Measurements from ENCODE around the gene OSBPL7.
A peak's percentile ranks its signal among the peaks of the same experiment; 100 is the strongest.

OSBPL7 gene

DNA sequence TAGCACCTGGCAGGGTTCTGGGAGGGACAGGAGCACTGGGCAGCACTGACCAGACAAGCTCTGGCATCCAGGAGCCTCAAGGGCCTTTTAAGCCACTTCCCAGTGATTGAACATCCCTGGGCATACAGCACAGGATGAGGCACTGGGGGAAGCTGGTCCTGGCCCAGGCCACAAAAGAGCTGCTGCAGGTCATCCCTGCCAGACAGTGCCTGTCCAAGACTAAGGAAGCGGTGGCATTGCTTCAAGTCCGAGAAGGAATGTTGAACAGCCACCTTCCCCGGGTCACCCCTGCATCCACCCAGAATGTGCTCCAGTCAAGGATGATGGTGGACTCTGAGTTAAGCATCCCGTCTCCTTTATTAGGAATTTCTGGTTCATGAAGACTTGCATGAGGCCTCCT lies 1.2 kb upstream of the OSBPL7 start:
- DNase-seq, result no peak

DNA sequence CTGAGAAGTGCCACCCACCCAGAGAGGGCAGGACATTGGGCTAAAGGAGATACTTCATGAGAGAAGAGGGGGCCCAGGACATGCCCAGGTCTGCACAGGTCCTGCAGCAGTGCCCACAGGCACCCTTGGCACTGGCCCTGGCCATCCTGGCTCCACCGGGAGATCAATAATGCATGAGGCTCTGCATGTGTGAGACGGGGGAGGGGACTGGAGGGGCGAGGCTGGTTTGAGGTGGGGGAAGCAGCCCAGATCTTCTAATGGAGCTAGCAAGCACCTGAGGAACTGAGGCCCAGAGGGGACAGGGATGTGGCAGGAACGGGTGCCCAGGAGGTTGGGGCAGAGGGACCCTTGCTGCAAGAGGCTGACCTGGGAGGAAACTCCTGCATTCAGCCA lies 567 bp downstream of the OSBPL7 start:
- no peak for DNase-seq

- DNase-seq, result no peak
Observed at GRCh38 chr17:47820033-47820789, 1.4 kb downstream of the OSBPL7 start.

DNA sequence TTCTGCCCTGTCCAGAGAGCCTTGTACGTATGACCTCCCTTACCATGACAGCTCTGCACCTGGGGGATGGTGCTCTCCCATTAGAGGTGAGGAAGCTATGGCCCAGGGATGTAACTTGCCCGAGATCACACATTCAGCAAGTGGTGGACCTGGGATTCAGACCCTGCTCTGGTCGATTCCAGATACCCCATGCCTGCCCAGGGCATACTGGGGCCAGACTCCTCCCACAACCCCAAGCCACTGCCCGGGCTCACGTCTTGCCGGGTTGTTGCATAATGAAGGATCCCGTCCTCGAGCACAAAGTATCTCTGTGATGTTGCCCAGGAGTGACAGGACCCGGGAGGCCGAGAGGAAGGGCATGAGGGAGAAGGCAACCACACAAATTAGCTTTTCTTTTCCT lies 2.1 kb downstream of the OSBPL7 start:
- DNase-seq, result no peak

- DNase-seq, result no peak
Observed at GRCh38 chr17:47818002-47818695, 3.4 kb downstream of the OSBPL7 start.

DNA sequence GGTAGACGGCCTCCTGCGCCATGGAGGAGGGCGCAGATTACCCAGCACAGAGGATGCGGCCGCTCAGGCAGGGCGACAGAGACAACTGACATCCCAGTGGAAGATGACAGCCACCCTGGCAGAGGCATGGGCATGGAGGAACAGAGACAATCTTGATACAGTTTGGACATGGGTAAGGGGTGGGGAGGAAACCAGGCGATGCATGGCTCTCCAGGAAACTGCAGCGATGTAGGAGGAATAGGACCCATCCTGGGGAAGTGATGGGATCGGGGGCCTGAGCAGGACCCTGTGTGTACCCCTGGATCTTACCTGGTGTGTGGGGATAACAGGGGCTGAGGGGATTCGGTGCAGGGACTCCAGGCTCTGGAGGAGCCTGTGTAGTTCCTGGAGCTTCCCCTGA lies 4.6 kb downstream of the OSBPL7 start:
- DNase-seq, result no peak

GRCh38 chr17:47816111-47816735 lies 5.4 kb downstream of the OSBPL7 start:
- no peak for DNase-seq

DNA sequence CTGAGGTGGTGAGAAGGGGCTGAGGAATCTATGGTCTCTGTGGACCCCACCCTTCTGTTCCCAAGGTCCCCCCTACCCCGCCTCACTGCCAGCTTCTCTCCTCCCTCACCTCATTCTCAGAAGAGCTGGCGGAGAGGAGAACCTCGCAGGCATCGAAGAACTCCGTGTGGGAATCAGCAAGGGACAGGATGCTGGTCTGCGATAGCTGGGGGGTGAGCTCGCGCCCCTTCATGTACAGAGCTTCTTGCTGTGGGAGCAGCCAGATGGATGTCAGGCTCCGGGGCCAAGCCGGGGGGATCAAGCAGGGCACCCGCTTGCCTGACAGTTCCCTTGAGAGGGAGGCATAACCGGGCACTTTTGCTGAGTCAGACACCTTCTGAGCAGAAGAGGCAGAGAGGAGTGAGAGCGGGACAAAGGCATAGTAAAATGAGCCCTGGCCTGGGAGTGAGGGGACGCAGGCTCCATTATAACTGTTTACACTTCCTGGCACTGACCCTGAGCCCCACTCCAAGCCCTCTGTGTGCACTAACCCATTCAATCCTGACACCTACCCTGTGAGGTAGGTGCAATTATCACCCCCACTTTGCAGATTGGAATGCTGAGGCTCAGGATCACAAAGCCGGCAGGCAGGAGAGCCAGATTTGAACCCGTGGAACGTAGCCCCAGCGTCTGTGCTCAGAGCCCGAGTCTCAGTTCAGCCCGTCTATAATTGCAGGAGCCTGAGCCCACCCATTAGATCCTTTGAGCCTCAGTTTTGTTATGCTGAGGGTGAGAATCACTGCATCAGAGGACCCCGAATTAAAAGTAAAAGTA lies 6.3 kb downstream of the OSBPL7 start:
- DNase-seq, result no peak

DNA sequence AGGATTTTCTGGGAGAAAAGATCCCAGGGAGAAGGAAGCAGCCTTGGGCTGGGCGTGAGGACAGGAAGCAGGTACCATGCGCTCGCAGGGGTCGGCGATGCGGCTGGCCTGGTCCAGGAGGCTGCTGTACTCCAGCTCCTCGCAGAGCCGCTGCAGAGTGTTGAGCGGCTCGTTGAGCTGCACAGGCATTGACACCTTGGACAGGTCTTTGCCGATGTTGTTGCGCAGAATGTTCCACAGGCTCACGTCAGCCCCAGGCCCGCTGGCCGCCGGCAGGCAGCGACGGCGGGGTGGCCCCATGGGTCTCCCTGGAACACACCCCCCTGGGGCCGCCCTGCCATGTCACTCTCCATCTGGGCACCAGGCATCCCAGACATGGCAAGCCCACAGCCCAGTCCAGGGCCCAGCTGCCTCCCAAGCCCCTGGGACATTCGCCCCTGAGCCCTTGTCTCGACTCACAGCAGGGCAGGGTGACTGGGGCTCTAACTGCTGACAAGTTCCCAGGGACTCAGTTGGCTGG lies 8.0 kb downstream of the OSBPL7 start:
- DNase-seq, result no peak

DNA sequence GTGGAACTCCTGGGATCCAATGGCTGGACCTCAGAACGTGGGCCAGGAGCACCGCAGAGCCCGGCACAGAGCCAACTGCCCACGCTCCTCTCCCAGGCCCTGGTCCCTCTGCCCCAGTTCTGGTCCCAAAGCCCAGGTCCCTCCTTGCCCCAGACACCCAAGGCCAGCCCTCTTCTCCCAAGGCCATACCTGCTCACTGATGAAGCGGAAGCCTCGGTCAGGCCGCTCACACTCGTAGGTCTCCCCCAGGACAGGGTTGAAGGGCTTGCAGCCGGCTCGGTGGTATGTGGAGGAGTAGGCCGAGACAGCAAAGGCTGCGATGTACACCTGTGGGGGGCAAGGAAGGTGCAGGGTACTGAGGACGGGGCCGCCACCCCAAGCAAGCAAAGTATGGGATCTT lies 8.5 kb downstream of the OSBPL7 start:
- DNase-seq, result no peak

DNA sequence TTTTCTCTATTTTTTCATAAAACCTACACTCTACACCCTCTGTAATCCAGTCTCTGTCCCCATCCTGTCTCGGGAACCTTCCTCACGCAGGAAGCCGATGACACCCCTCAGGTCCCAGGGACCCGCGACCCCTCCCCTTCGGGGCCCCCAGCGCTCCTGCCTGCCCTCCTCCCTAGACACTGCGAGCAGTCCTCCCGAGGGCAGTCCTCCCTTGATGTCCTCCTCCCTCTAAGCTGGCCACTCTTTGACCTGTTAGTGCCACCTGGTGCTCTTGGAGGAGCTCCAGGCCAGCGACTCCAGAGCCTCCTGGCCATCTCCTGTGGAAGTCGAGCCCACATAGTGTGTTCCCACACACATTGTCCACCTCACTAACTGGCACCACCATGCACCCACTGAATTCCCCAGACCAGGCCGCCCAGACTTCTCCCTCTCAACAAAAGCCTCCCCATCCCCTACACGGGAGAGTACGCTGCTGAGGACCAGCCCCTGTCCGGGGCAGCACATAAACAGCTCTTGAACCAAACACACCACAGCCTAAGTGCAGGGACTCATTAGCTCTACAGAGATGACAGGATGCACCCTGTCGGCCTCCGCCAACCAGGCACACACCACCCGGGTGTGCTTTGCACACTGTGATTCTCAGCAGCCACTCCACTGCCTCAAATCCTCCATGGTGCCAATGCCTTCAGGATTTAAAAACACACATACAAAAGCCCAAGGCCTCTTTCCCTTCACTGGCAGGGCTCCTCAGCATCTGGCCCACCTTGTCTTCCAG lies 9.3 kb downstream of the OSBPL7 start:
- no peak for DNase-seq

- no peak for DNase-seq
Observed at GRCh38 chr17:47811709-47812108, 9.9 kb downstream of the OSBPL7 start.

DNA sequence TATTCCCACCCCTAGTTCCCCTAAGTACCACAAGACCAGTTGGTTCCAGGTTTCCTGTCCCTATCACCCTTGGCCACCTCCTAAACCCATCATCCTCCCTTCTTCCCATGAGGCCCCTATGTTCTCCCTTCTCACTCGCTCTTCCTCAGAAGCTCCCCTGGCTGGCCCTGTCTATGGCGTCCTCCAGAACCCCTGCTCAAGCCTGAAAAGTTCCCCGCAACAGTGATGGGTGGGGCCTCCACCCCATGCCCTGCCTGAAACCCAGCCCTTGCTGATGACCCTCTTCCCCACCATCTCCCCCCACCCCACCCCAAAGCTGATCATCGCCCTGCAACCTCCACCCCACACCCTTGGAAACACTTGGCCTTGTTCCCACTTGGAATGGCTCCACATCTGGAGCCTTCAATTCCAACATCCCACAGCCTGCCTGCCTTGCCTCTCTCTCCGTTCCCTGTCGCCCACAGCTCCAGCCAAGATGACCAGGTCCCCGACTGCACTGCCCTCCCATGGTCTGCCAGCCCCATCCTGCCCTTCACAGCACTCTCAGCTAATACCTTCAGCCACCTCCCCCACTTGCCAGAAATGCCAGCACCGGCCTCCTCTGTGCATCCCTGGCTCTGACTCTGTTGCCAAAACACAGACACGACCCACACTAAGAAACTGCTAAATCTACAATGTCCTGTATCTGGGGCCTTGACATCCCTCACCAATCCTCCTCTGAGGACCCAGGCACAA lies 10.5 kb downstream of the OSBPL7 start:
- DNase-seq, result no peak

GRCh38 chr17:47810200-47810821 lies 11.3 kb downstream of the OSBPL7 start:
- DNase-seq, result peak; percentile 52

- DNase-seq, result no peak
Observed at GRCh38 chr17:47808830-47809480, 12.6 kb downstream of the OSBPL7 start.

- no peak for DNase-seq
Observed at GRCh38 chr17:47808036-47808829, 13.4 kb downstream of the OSBPL7 start.

DNA sequence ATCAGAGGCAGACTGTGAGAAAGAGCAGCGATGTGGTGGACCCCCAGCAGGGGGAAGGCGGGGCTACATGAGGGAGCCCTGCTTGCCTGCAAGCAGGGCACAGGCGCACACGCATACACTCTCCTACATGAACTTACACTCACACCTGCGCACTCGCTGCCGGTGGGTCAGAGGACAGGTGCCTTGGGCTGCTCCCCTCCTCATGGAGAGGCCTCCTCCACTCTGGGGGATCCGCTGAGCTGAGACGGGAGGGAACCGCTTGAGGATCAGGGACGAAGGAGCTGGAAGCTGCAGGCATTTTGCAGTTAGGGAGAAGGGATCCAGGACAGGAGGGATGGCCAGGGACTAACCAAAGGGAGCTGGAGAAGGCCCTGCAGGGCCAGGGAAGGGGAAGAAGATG lies 14.2 kb downstream of the OSBPL7 start:
- no peak for DNase-seq

GRCh38 chr17:47806913-47807255 lies 14.7 kb downstream of the OSBPL7 start:
- DNase-seq, result no peak

DNA sequence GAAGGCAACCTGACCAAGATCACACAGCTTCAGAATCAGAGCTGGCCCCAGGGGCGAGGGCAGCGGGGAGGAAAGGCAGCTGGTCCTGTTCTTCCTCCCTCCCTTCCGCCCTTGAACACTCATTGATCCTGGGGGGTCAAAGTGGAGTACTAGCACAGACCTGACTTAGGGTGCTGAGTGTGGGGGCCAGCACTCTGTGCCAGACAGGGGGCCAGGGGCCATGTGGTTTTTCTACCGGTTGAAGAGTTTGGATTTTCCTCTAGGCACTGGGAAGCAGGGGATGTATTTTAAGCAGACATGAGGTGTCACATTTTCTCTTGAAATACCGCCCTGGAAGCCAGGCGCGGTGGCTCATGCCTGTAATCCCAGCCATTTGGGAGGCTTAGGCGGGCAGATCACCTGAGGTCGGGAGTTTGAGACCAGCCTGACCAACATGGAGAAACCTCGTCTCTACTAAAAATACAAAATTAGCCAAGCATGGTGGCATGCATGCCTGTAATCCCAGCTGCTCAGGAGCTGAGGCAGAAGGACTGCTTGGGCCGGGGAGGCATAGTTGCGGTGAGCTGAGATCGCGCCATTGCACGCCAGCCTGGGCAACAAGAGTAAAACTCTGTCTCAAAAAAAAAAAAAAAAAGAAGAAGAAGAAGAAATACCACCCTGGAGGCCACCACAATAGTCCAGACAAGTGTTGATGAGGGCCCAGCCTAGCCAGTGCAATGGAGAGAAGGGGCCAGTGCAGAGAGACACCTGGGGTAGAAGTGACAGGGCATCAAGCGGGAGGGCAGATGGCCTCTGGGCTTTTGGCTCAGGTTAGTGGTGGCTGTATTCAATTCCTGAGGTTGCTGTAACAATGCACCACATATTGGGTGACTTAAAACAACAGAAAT lies 15.3 kb downstream of the OSBPL7 start:
- no peak for DNase-seq
